H1 (cell line): ENCODE results near the gene TMEM140. TPM values are rescaled to one million over a fixed set of nuclear protein-coding genes. Genes with fewer than 3 reads are reported as not detected.

Experiments used
- CTCF ChIA-PET: fragments of 300-600 bp; sonication (Branson Sonifier 250); formaldehyde crosslinking; loops from one replicate; lab custom pipeline; 2021; ENCODE audit not compliant: partially characterized antibody; lab: Charles Lee
- POLR2A ChIA-PET: fragments of 300-600 bp; sonication (Branson Sonifier 250); formaldehyde crosslinking; loops from one replicate; lab custom pipeline; 2021; ENCODE audit warnings: inconsistent platforms; ENCODE audit not compliant: partially characterized antibody; lab: Charles Lee
- DNase-seq, 2 experiments: peaks; one replicate each; pipeline versions ENCODE4 v3.0.0 to v3.0.0-alpha.2; 2010 to 2022; ENCODE audit warnings: low spot score in 2 of 2, low read depth in 1 of 2, mixed read lengths in 1 of 2
- FAIRE-seq: peaks from 2 replicates; lab custom pipeline; 2011; peaks lifted over from hg19 to GRCh38; lab: Jason Lieb, UNC
- H2AFZ ChIP-seq: 2 replicates; pipeline ENCODE4 v1.8.1; 2012; ENCODE audit warnings: low read length, inconsistent platforms
- H2AK5ac ChIP-seq: 2 replicates; pipeline ENCODE4 v1.6.1; 2013; ENCODE audit warnings: low read depth, low read length
- H2BK120ac ChIP-seq: replicated peaks from 2 replicates; pipeline ENCODE3; 2013; ENCODE audit warnings: low read depth, low read length, inconsistent platforms
- H2BK12ac ChIP-seq: 2 replicates; pipeline ENCODE4 v1.6.1; 2013; ENCODE audit warnings: low read depth, low read length
- H2BK15ac ChIP-seq: 2 replicates; pipeline ENCODE4 v1.6.1; 2013; ENCODE audit warnings: low read length
- H2BK20ac ChIP-seq: 2 replicates; pipeline ENCODE4 v1.6.1; 2013; ENCODE audit warnings: low read length
- H2BK5ac ChIP-seq: 2 replicates; pipeline ENCODE4 v1.6.1; 2013; ENCODE audit warnings: low read depth, low read length
- H3K14ac ChIP-seq: 2 replicates; pipeline ENCODE4 v1.6.1; 2013; ENCODE audit warnings: inconsistent platforms; ENCODE audit not compliant: insufficient read length
- H3K18ac ChIP-seq: 2 replicates; pipeline ENCODE4 v1.6.1; 2013; ENCODE audit warnings: low read length; ENCODE audit errors: extremely low read depth
- H3K23ac ChIP-seq: 2 replicates; pipeline ENCODE4 v1.6.1; 2013; ENCODE audit warnings: inconsistent platforms; ENCODE audit not compliant: insufficient read length
- H3K23me2 ChIP-seq: 2 replicates; pipeline ENCODE4 v1.6.1; 2013; ENCODE audit warnings: low read depth, low read length
- H3K27ac ChIP-seq: 2 replicates; pipeline ENCODE4 v1.6.1; 2011; ENCODE audit warnings: low read depth, low read length, inconsistent platforms
- H3K27me3 ChIP-seq, 4 experiments: replicated peaks in 1 of 4; 1 replicate in 1 of 4; 2 replicates in 3 of 4; pipeline versions ENCODE4 v1.6.1 to v1.8.1; 2011 to 2013; ENCODE audit warnings: low read length in 3 of 4, mild to moderate bottlenecking in 3 of 4, inconsistent platforms in 2 of 4, mixed read lengths in 2 of 4, moderate library complexity in 1 of 4; ENCODE audit not compliant: control insufficient read depth in 3 of 4, insufficient read depth in 3 of 4; ENCODE audit errors: extremely low read depth in 1 of 4
- H3K36me3 ChIP-seq, 4 experiments: 2 replicates each; pipeline versions ENCODE4 v1.6.1 to v1.8.1; 2011 to 2013; ENCODE audit warnings: mild to moderate bottlenecking in 4 of 4, low read length in 3 of 4, moderate library complexity in 2 of 4, control low read depth in 1 of 4, inconsistent platforms in 1 of 4; ENCODE audit not compliant: insufficient read depth in 4 of 4, control insufficient read depth in 2 of 4
- H3K4ac ChIP-seq: replicated peaks from 2 replicates; pipeline ENCODE3; 2013; ENCODE audit warnings: low read length, low read depth, mixed read lengths, inconsistent platforms; ENCODE audit not compliant: insufficient read length
- H3K4me1 ChIP-seq, 4 experiments: replicated peaks in 1 of 4; 1 replicate in 1 of 4; 2 replicates in 3 of 4; pipeline versions ENCODE4 v1.6.1 to v1.8.1; 2011 to 2013; ENCODE audit warnings: low read length in 3 of 4, inconsistent platforms in 2 of 4, mixed read lengths in 1 of 4; ENCODE audit not compliant: insufficient read depth in 4 of 4, control insufficient read depth in 3 of 4
- H3K4me2 ChIP-seq, 2 experiments: 2 replicates each; pipeline versions ENCODE4 v1.6.1 to v1.8.1; 2011 to 2013; ENCODE audit warnings: low read depth in 2 of 2, low read length in 2 of 2, control low read depth in 1 of 2, inconsistent platforms in 1 of 2, mild to moderate bottlenecking in 1 of 2; ENCODE audit not compliant: insufficient read depth in 1 of 2
- H3K4me3 ChIP-seq, 4 experiments: fragments of 200-600, 300-600 bp in 1 of 4; sonication (generic), shearing (Covaris generic), sonication (Bioruptor Twin) in 1 of 4; 2 replicates each; pipeline versions ENCODE4 v1.5.1 to v1.8.1; 2011 to 2016; ENCODE audit warnings: low read length in 4 of 4, low read depth in 3 of 4, control low read depth in 2 of 4, inconsistent platforms in 2 of 4, mild to moderate bottlenecking in 2 of 4, mixed read lengths in 1 of 4, moderate library complexity in 1 of 4; ENCODE audit not compliant: insufficient read depth in 2 of 4; ENCODE audit errors: extremely low read depth in 1 of 4
- H3K56ac ChIP-seq: replicated peaks from 2 replicates; pipeline ENCODE3; 2013; ENCODE audit warnings: low read depth, mild to moderate bottlenecking, mixed read lengths, low read length, inconsistent platforms; ENCODE audit not compliant: insufficient read length
- H3K79me1 ChIP-seq: 2 replicates; pipeline ENCODE4 v1.6.1; 2013; ENCODE audit warnings: low read depth, low read length, control low read depth
- H3K79me2 ChIP-seq, 2 experiments: 2 replicates each; pipeline versions ENCODE4 v1.6.1 to v1.8.1; 2012 to 2013; ENCODE audit warnings: low read length in 2 of 2, mild to moderate bottlenecking in 2 of 2, inconsistent platforms in 1 of 2; ENCODE audit not compliant: insufficient read depth in 2 of 2, control insufficient read depth in 1 of 2
- H3K9ac ChIP-seq, 4 experiments: replicated peaks in 1 of 4; 1 replicate in 1 of 4; 2 replicates in 3 of 4; pipeline versions ENCODE4 v1.6.1 to v1.8.1; 2011 to 2013; ENCODE audit warnings: low read depth in 3 of 4, low read length in 3 of 4, control low read depth in 2 of 4, mild to moderate bottlenecking in 2 of 4, moderate library complexity in 2 of 4, inconsistent platforms in 1 of 4; ENCODE audit errors: extremely low read depth in 1 of 4
- H3K9me3 ChIP-seq, 2 experiments: 2 replicates each; pipeline versions ENCODE4 v1.6.1 to v1.8.1; 2012 to 2013; ENCODE audit warnings: mild to moderate bottlenecking in 2 of 2, moderate library complexity in 2 of 2, control low read depth in 1 of 2, inconsistent platforms in 1 of 2, low read depth in 1 of 2, low read length in 1 of 2, mixed read lengths in 1 of 2; ENCODE audit not compliant: insufficient read depth in 2 of 2
- H4K20me1 ChIP-seq, 2 experiments: replicated peaks in 1 of 2; 2 replicates each; pipeline versions ENCODE3 to v1.8.1; 2011 to 2013; ENCODE audit warnings: inconsistent platforms in 2 of 2, low read length in 2 of 2, mild to moderate bottlenecking in 1 of 2; ENCODE audit not compliant: insufficient read depth in 2 of 2, control insufficient read depth in 1 of 2
- H4K5ac ChIP-seq: 2 replicates; pipeline ENCODE4 v1.6.1; 2013; ENCODE audit warnings: low read length, low read depth, mixed read lengths, inconsistent platforms; ENCODE audit not compliant: insufficient read length
- H4K8ac ChIP-seq: 2 replicates; pipeline ENCODE4 v1.8.0; 2013; ENCODE audit warnings: mild to moderate bottlenecking, moderate library complexity, low read length, inconsistent platforms; ENCODE audit not compliant: insufficient read depth; ENCODE audit errors: extremely low read depth
- H4K91ac ChIP-seq: replicated peaks from 2 replicates; pipeline ENCODE3; 2013; ENCODE audit warnings: low read length, mixed read lengths, inconsistent platforms; ENCODE audit not compliant: insufficient read length
- CEBPB ChIP-seq: IDR thresholded peaks from 2 replicates; pipeline ENCODE4 v1.6.1; 2012; ENCODE audit warnings: low read depth, low read length
- GTF2F1 ChIP-seq: IDR thresholded peaks from 2 replicates; pipeline ENCODE4 v1.6.1; 2012; ENCODE audit warnings: low read depth, low read length, improper control_type of control experiment, borderline replicate concordance
- JUN ChIP-seq: IDR thresholded peaks from 2 replicates; pipeline ENCODE4 v1.6.1; 2011; ENCODE audit warnings: low read depth, mild to moderate bottlenecking, improper control_type of control experiment, low read length
- RFX5 ChIP-seq: IDR thresholded peaks from 2 replicates; pipeline ENCODE4 v1.6.1; 2011; ENCODE audit warnings: low read depth, low read length, improper control_type of control experiment, borderline replicate concordance
- RNF2 ChIP-seq: fragments of 200-900, 300-1000 bp; sonication (generic); IDR thresholded peaks from 2 replicates; pipeline ENCODE4 v1.7.1; 2016; ENCODE audit warnings: borderline replicate concordance, low read depth, mild to moderate bottlenecking, antibody characterized with exemption, low read length; ENCODE audit not compliant: poor library complexity, severe bottlenecking; ENCODE audit errors: missing control alignments
- SRF ChIP-seq: IDR thresholded peaks from 2 replicates; pipeline ENCODE4 v1.6.1; 2011; ENCODE audit warnings: mild to moderate bottlenecking, low read depth, low read length, moderate library complexity
- TAF1 ChIP-seq: IDR thresholded peaks from 2 replicates; pipeline ENCODE4 v1.6.1; 2011; ENCODE audit warnings: mild to moderate bottlenecking, low read depth, low read length
- YY1 ChIP-seq: IDR thresholded peaks from 2 replicates; pipeline ENCODE4 v1.6.1; 2011; ENCODE audit warnings: low read depth, mild to moderate bottlenecking, low read length
- WGBS, 2 experiments: shearing (Covaris generic) in 1 of 2; methylation state at CpG; one replicate each; pipeline versions ENCODE4 v1.1.6 to v1.1.7; 2013 to 2015; ENCODE audit warnings: low lambda C conversion rate in 2 of 2, mixed read lengths in 2 of 2, inconsistent platforms in 1 of 2, low coverage in 1 of 2, missing lambda C conversion rate in 1 of 2; ENCODE audit not compliant: insufficient replicate concordance in 2 of 2, insufficient coverage in 1 of 2, insufficient read length in 1 of 2; ENCODE audit errors: extremely low coverage in 1 of 2, missing lambda C conversion rate in 1 of 2; 5-methylcytosine and 5-hydroxymethylcytosine counted together
- polyA plus RNA-seq, 7 experiments: library from polyadenylated mRNA; depleted of rRNA in 3 of 7; stranded (reverse) in 5 of 7; unstranded in 2 of 7; fragments of >200 nt in 5 of 7; fragments of 200-250 nt in 2 of 7; gene quantifications; 1 replicate in 5 of 7; 2 replicates in 1 of 7; 4 replicates in 1 of 7; pipeline versions ENCODE4 v1.2.1 to v1.2.3, GENCODE V29; 2011 to 2013; ENCODE audit warnings: missing spikeins in 2 of 7, mixed read lengths in 2 of 7
- total RNA-seq: library from RNA; stranded (reverse); fragmentation: NEBNext Ultra II Directional; extraction: Animal tissue kit (Norgen Biotek cat#: 25700); gene quantifications from 2 replicates; pipeline ENCODE4 v1.2.1, GENCODE V29; 2021
- TF ChIP-seq, protein P1 (sequence below), 3 experiments: IDR thresholded peaks; 1 replicate in 2 of 3; 2 replicates in 1 of 3; pipeline versions ENCODE4 v1.5.1 to v1.6.1; 2011; ENCODE audit warnings: low read length in 3 of 3, mild to moderate bottlenecking in 3 of 3, inconsistent platforms in 2 of 3, low read depth in 1 of 3, moderate library complexity in 1 of 3; ENCODE audit not compliant: insufficient read depth in 1 of 3; ENCODE audit errors: control extremely low read depth in 1 of 3
- TF ChIP-seq, protein P2 (sequence below): IDR thresholded peaks from 2 replicates; pipeline ENCODE4 v1.6.1; 2012; ENCODE audit warnings: low read length, inconsistent platforms

TMEM140 gene
- total and polyA plus RNA-seq, 2 of the 8 experiments (the other 6 are each of a cell fraction or from before 2014, with no cell fraction given), result not detected

DNA sequence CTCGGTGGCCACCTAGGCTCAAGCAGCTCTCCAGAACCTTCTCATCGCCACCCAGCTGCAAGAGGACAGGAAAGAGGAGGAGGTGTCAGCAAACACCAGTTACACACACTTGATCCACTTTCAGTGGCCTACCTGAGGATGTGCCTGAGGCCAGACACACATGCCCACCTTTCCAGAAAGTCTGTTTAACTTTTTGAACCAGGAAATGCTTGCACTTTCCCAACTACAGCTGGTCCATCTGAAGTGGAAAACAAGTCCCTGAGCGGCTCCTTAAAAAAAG is 38.3 kb downstream of the TMEM140 start:
- Histone ChIP-seq H3K27me3 (no peaks in the 10 kb centered on the region), H3K9me3 (peaks cover 9 to 16% of the 10 kb centered on the region in 2 experiments), H3K4me2 (no peak overlapping the region), H3K36me3 (peaks cover 0 to 9% (median 2%) of the 10 kb centered on the region in 4 experiments; a peak in 5 of 8 replicates), H3K9ac (no peak overlapping the region), H2BK20ac (no peak overlapping the region), H3K14ac (no peak overlapping the region), H3K4me1 (no peaks in the 10 kb centered on the region), H2AK5ac (no peak overlapping the region), H4K91ac (no peak overlapping the region), H4K8ac (no peak overlapping the region), H3K23me2 (no peaks in the 10 kb centered on the region), H2AFZ (no peak overlapping the region), H3K79me2 (no peaks in the 10 kb centered on the region), H2BK120ac (no peak overlapping the region), H3K18ac (no peak overlapping the region), H2BK12ac (no peak overlapping the region), H3K27ac (no peak overlapping the region), H3K23ac (no peak overlapping the region), H2BK5ac (no peak overlapping the region), H4K5ac (no peak overlapping the region), H3K4me3 (no peak overlapping the region), H3K56ac (no peak overlapping the region), H2BK15ac (no peak overlapping the region), H3K4ac (no peak overlapping the region), H4K20me1 (no peaks in the 10 kb centered on the region), H3K79me1 (no peaks in the 10 kb centered on the region)
- POLR2A ChIA-PET, result interaction anchor here (0.6 kb wide), 1 partner anchor 21 kb away, joined by 3 read pairs; no protein-coding TSS in a partner anchor
- DNase-seq (no peak), FAIRE-seq (no peak)
- 92% methylated on average over 3 of the region's 3 CpGs; no CpG with 5 or more reads in 1 of the 2 experiments for WGBS, 2 experiments
- CTCF ChIA-PET, result interaction anchor here (0.7 to 1.6 kb wide), 2 partner anchors 52 to 53 kb away, joined by 3 read pairs; no protein-coding TSS in a partner anchor
- no peak for TF ChIP-seq SRF
- TF ChIP-seq TAF1, result no peak
- TF ChIP-seq CEBPB, result no peak
- TF ChIP-seq JUN, result no peak
- TF ChIP-seq, protein P1, sequence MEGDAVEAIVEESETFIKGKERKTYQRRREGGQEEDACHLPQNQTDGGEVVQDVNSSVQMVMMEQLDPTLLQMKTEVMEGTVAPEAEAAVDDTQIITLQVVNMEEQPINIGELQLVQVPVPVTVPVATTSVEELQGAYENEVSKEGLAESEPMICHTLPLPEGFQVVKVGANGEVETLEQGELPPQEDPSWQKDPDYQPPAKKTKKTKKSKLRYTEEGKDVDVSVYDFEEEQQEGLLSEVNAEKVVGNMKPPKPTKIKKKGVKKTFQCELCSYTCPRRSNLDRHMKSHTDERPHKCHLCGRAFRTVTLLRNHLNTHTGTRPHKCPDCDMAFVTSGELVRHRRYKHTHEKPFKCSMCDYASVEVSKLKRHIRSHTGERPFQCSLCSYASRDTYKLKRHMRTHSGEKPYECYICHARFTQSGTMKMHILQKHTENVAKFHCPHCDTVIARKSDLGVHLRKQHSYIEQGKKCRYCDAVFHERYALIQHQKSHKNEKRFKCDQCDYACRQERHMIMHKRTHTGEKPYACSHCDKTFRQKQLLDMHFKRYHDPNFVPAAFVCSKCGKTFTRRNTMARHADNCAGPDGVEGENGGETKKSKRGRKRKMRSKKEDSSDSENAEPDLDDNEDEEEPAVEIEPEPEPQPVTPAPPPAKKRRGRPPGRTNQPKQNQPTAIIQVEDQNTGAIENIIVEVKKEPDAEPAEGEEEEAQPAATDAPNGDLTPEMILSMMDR (IDR thresholded peaks at IDR 0.05; ENCODE audit: control extremely low read depth in 1 of 3, insufficient read depth in 1 of 3, low read depth in 1 of 3, low read length in 3 of 3), result no peak
- no peak for TF ChIP-seq GTF2F1
- TF ChIP-seq YY1, result no peak
- no peak for TF ChIP-seq RFX5
- TF ChIP-seq, protein P2, sequence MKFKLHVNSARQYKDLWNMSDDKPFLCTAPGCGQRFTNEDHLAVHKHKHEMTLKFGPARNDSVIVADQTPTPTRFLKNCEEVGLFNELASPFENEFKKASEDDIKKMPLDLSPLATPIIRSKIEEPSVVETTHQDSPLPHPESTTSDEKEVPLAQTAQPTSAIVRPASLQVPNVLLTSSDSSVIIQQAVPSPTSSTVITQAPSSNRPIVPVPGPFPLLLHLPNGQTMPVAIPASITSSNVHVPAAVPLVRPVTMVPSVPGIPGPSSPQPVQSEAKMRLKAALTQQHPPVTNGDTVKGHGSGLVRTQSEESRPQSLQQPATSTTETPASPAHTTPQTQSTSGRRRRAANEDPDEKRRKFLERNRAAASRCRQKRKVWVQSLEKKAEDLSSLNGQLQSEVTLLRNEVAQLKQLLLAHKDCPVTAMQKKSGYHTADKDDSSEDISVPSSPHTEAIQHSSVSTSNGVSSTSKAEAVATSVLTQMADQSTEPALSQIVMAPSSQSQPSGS, result no peak
- TF ChIP-seq RNF2, result no peak
